HEK293 (cell line): ENCODE data around the gene OR8A1.

Experiments used
- GLIS2 ChIP-seq: fragments of 450-650 bp; formaldehyde crosslinking; IDR thresholded peaks from 2 replicates; pipeline ENCODE4 v1.5.1; 2016; ENCODE audit warnings: missing biosample characterization, missing genetic modification characterization
- YY1 ChIP-seq: fragments of 450-650 bp; formaldehyde crosslinking; IDR thresholded peaks from 2 replicates; pipeline ENCODE4 v1.5.1; 2018; ENCODE audit warnings: missing biosample characterization, missing genetic modification characterization
- ZBTB21 ChIP-seq: fragments of 450-650 bp; formaldehyde crosslinking; IDR thresholded peaks from 2 replicates; pipeline ENCODE4 v1.5.1; 2017; ENCODE audit warnings: missing biosample characterization, missing genetic modification characterization
- ZBTB7A ChIP-seq: fragments of 450-650 bp; formaldehyde crosslinking; IDR thresholded peaks from 2 replicates; pipeline ENCODE4 v1.5.1; 2016; ENCODE audit warnings: low read depth, missing biosample characterization, missing genetic modification characterization
- ZNF239 ChIP-seq: fragments of 450-650 bp; formaldehyde crosslinking; IDR thresholded peaks from 2 replicates; pipeline ENCODE4 v1.5.1; 2016; ENCODE audit warnings: missing biosample characterization, missing genetic modification characterization
- ZNF302 ChIP-seq: fragments of 450-650 bp; formaldehyde crosslinking; IDR thresholded peaks from 2 replicates; pipeline ENCODE4 v1.5.1; 2016; ENCODE audit warnings: missing biosample characterization, missing genetic modification characterization, low read depth
- ZNF561 ChIP-seq: fragments of 450-650 bp; IDR thresholded peaks from 2 replicates; pipeline ENCODE4 v1.5.1; 2018; ENCODE audit warnings: missing biosample characterization, missing genetic modification characterization, borderline replicate concordance
- TF ChIP-seq, protein P1 (sequence below): fragments of 450-650 bp; formaldehyde crosslinking; IDR thresholded peaks from 2 replicates; pipeline ENCODE4 v1.5.1; 2016; ENCODE audit warnings: missing biosample characterization, missing genetic modification characterization
- TF ChIP-seq, protein P2 (sequence below): fragments of 450-650 bp; formaldehyde crosslinking; IDR thresholded peaks from 2 replicates; pipeline ENCODE4 v1.5.1; 2016; ENCODE audit warnings: missing biosample characterization, missing genetic modification characterization, low read depth

DNA sequence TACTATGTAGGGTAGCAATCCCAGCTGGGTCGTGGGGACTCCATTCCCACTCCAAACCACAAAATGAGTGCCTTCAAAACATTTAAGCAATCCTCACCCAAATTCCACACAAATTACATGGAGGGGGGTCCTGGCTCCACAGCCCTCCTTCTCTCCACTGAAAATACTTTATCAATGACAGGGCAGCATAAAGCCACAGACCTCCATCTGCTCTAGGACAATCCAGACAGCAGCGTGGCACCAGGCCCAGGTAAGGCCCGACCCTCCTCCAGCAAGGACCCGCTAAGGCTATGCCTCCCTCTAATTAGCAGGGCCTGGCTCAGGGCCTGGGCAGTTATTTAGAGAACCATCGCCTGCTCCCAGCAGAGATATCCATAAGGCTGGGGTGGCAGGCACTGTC lies 41.3 kb downstream of the OR8A1 start, which contains the start of gene PANX3:
- TF ChIP-seq ZNF302, result no peak
- TF ChIP-seq ZBTB21 (tag by site-specific recombination), result no peak
- TF ChIP-seq, protein P1, sequence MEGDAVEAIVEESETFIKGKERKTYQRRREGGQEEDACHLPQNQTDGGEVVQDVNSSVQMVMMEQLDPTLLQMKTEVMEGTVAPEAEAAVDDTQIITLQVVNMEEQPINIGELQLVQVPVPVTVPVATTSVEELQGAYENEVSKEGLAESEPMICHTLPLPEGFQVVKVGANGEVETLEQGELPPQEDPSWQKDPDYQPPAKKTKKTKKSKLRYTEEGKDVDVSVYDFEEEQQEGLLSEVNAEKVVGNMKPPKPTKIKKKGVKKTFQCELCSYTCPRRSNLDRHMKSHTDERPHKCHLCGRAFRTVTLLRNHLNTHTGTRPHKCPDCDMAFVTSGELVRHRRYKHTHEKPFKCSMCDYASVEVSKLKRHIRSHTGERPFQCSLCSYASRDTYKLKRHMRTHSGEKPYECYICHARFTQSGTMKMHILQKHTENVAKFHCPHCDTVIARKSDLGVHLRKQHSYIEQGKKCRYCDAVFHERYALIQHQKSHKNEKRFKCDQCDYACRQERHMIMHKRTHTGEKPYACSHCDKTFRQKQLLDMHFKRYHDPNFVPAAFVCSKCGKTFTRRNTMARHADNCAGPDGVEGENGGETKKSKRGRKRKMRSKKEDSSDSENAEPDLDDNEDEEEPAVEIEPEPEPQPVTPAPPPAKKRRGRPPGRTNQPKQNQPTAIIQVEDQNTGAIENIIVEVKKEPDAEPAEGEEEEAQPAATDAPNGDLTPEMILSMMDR (tag by site-specific recombination), result no peak
- no peak for TF ChIP-seq YY1
- TF ChIP-seq ZNF561 (tag by site-specific recombination), result no peak
- no peak for TF ChIP-seq ZBTB7A (tag by site-specific recombination)
- TF ChIP-seq, protein P2, sequence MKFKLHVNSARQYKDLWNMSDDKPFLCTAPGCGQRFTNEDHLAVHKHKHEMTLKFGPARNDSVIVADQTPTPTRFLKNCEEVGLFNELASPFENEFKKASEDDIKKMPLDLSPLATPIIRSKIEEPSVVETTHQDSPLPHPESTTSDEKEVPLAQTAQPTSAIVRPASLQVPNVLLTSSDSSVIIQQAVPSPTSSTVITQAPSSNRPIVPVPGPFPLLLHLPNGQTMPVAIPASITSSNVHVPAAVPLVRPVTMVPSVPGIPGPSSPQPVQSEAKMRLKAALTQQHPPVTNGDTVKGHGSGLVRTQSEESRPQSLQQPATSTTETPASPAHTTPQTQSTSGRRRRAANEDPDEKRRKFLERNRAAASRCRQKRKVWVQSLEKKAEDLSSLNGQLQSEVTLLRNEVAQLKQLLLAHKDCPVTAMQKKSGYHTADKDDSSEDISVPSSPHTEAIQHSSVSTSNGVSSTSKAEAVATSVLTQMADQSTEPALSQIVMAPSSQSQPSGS, result no peak
- TF ChIP-seq ZNF239 (tag by site-specific recombination), result no peak
- TF ChIP-seq GLIS2 (tag by site-specific recombination), result no peak
